BLaER1 treated with 17β-estradiol and CSF1 and Interleukin-3, amounts not matched to agents 10 nM and 100 nM (cell line): ENCODE data around the gene WNT10A.

Experiments
- H3K27ac ChIP-seq, 11 experiments: shearing (Covaris generic); formaldehyde crosslinking; 2 replicates each; pipeline ENCODE4 v1.8.1; 2022
- H3K27me3 ChIP-seq, 11 experiments: shearing (Covaris generic); formaldehyde crosslinking; 2 replicates each; pipeline ENCODE4 v1.8.1; 2022
- H3K36me3 ChIP-seq, 11 experiments: shearing (Covaris generic); formaldehyde crosslinking; 2 replicates each; pipeline ENCODE4 v1.8.1; 2022
- H3K4me1 ChIP-seq, 10 experiments: shearing (Covaris generic); formaldehyde crosslinking; 2 replicates each; pipeline ENCODE4 v1.8.1; 2022
- H3K4me2 ChIP-seq, 11 experiments: shearing (Covaris generic); formaldehyde crosslinking; 2 replicates each; pipeline ENCODE4 v1.8.1; 2022
- H3K4me3 ChIP-seq, 10 experiments: shearing (Covaris generic); formaldehyde crosslinking; 2 replicates each; pipeline ENCODE4 v1.8.1; 2022
- H3K9ac ChIP-seq, 11 experiments: shearing (Covaris generic); formaldehyde crosslinking; 2 replicates each; pipeline ENCODE4 v1.8.1; 2022
- H3K9me3 ChIP-seq, 11 experiments: shearing (Covaris generic); formaldehyde crosslinking; replicated peaks in 1 of 11; 2 replicates each; pipeline ENCODE4 v1.8.1; 2022
- H4K20me1 ChIP-seq, 11 experiments: shearing (Covaris generic); formaldehyde crosslinking; 2 replicates each; pipeline ENCODE4 v1.8.1; 2022
- Cebpa-rat ChIP-seq, 11 experiments: shearing (Covaris generic); IDR thresholded peaks; 2 replicates each; pipeline ENCODE4 v1.8.1; 2022

The WNT10A gene

GRCh38 chr2:218877891-218878290 lies 2.8 kb upstream of the WNT10A start:
- no peaks in the 10 kb centered on the region for H3K36me3 ChIP-seq
- peaks cover 86 to 98% (median 90%) of the 10 kb centered on the region in 11 experiments for H3K27me3 ChIP-seq
- H3K27ac ChIP-seq = no peak overlapping the region
- TF ChIP-seq Cebpa-rat (IDR thresholded peaks at IDR 0.05) = no peak
- H4K20me1 ChIP-seq = peaks cover 0 to 77% (median 59%) of the 10 kb centered on the region in 11 experiments; a peak in 17 of 22 replicates
- H3K4me1 ChIP-seq = peaks cover 23 to 61% (median 54%) of the 10 kb centered on the region in 10 experiments
- peak overlapping the region; percentile 1 to 72 (median 62); a peak in 17 of 22 replicates for H3K4me2 ChIP-seq
- H3K4me3 ChIP-seq = no peak overlapping the region
- H3K9me3 ChIP-seq = no peaks in the 10 kb centered on the region
- H3K9ac ChIP-seq = no peak overlapping the region

- H3K4me2 ChIP-seq = peak overlapping the region in 7 of 11 experiments; percentile 30 to 72 (median 64); a peak in 11 of 22 replicates
- no peaks in the 10 kb centered on the region for H3K9me3 ChIP-seq
- H3K27ac ChIP-seq = no peak overlapping the region
- peaks cover 0 to 75% (median 58%) of the 10 kb centered on the region in 11 experiments; a peak in 17 of 22 replicates for H4K20me1 ChIP-seq
- no peak for TF ChIP-seq Cebpa-rat (IDR thresholded peaks at IDR 0.05)
- H3K4me1 ChIP-seq = peaks cover 24 to 65% (median 58%) of the 10 kb centered on the region in 10 experiments
- no peak overlapping the region for H3K9ac ChIP-seq
- no peaks in the 10 kb centered on the region for H3K36me3 ChIP-seq
- no peak overlapping the region for H3K4me3 ChIP-seq
- peaks cover 84 to 96% (median 88%) of the 10 kb centered on the region in 11 experiments for H3K27me3 ChIP-seq
Measured at GRCh38 chr2:218878486-218878885, 2.2 kb upstream of the WNT10A start.

- Histone ChIP-seq H3K4me2 (peak overlapping the region; percentile 75 to 95 (median 87); a peak in 16 of 22 replicates), H3K4me3 (peak overlapping the region in 1 of 10 experiments; percentile 62; a peak in 1 of 20 replicates), H3K27ac (no peak overlapping the region), H3K9ac (no peak overlapping the region), H4K20me1 (peaks cover 0 to 71% (median 59%) of the 10 kb centered on the region in 11 experiments; a peak in 17 of 22 replicates), H3K36me3 (no peaks in the 10 kb centered on the region), H3K4me1 (peaks cover 24 to 69% (median 62%) of the 10 kb centered on the region in 10 experiments), H3K27me3 (peaks cover 83 to 95% (median 88%) of the 10 kb centered on the region in 11 experiments), H3K9me3 (no peaks in the 10 kb centered on the region)
- no peak for TF ChIP-seq Cebpa-rat (IDR thresholded peaks at IDR 0.05)
Measured at GRCh38 chr2:218878926-218879761, 1.5 kb upstream of the WNT10A start.

- Histone ChIP-seq H3K9me3 (no peaks in the 10 kb centered on the region), H3K36me3 (no peaks in the 10 kb centered on the region), H3K27ac (no peak overlapping the region), H3K27me3 (peaks cover 83 to 95% (median 88%) of the 10 kb centered on the region in 11 experiments), H4K20me1 (peaks cover 0 to 77% (median 56%) of the 10 kb centered on the region in 11 experiments; a peak in 17 of 22 replicates), H3K4me1 (peaks cover 24 to 75% (median 65%) of the 10 kb centered on the region in 10 experiments), H3K9ac (peak overlapping the region in 2 of 11 experiments; percentile 37; a peak in 2 of 22 replicates), H3K4me2 (peak overlapping the region; percentile 75 to 95 (median 87)), H3K4me3 (peak overlapping the region; percentile 33 to 62 (median 48); a peak in 19 of 20 replicates)
- no peak for TF ChIP-seq Cebpa-rat (IDR thresholded peaks at IDR 0.05)
Measured at GRCh38 chr2:218879776-218880101, 913 bp upstream of the WNT10A start.

GRCh38 chr2:218880859-218881594 lies 375 bp downstream of the WNT10A start:
- TF ChIP-seq Cebpa-rat (IDR thresholded peaks at IDR 0.05) = no peak
- Histone ChIP-seq H3K4me2 (peak overlapping the region; percentile 75 to 95 (median 87)), H3K4me1 (peaks cover 24 to 88% (median 77%) of the 10 kb centered on the region in 10 experiments)

GRCh38 chr2:218881744-218882460 lies 1.2 kb downstream of the WNT10A start:
- Histone ChIP-seq H3K4me3 (no peak overlapping the region), H3K4me1 (peaks cover 24 to 92% (median 81%) of the 10 kb centered on the region in 10 experiments), H3K9me3 (no peaks in the 10 kb centered on the region), H3K36me3 (no peaks in the 10 kb centered on the region), H3K27me3 (peaks cover 73 to 89% (median 78%) of the 10 kb centered on the region in 11 experiments), H3K4me2 (peak overlapping the region in 5 of 11 experiments; percentile 10 to 85 (median 71); a peak in 8 of 22 replicates), H4K20me1 (peaks cover 0 to 82% (median 51%) of the 10 kb centered on the region in 11 experiments; a peak in 17 of 22 replicates), H3K27ac (no peak overlapping the region), H3K9ac (no peak overlapping the region)
- no peak for TF ChIP-seq Cebpa-rat (IDR thresholded peaks at IDR 0.05)

More at GRCh38 chr2:218880859-218881594, 375 bp downstream of the WNT10A start:
- Histone ChIP-seq H3K9ac (peak overlapping the region in 3 of 11 experiments; percentile 37 to 51 (median 37); a peak in 4 of 22 replicates), H3K36me3 (no peaks in the 10 kb centered on the region), H4K20me1 (peaks cover 0 to 80% (median 52%) of the 10 kb centered on the region in 11 experiments; a peak in 17 of 22 replicates), H3K27me3 (peaks cover 77 to 95% (median 83%) of the 10 kb centered on the region in 11 experiments), H3K27ac (no peak overlapping the region), H3K4me3 (peak overlapping the region; percentile 33 to 62 (median 48); a peak in 18 of 20 replicates), H3K9me3 (no peaks in the 10 kb centered on the region)

GRCh38 chr2:218882461-218882816 lies 1.8 kb downstream of the WNT10A start:
- H4K20me1 ChIP-seq = peaks cover 0 to 80% (median 46%) of the 10 kb centered on the region in 11 experiments; a peak in 17 of 22 replicates
- H3K36me3 ChIP-seq = no peaks in the 10 kb centered on the region
- no peak overlapping the region for H3K27ac ChIP-seq
- H3K4me3 ChIP-seq = no peak overlapping the region
- H3K4me2 ChIP-seq = peak overlapping the region in 7 of 11 experiments; percentile 3 to 85 (median 65); a peak in 13 of 22 replicates
- peaks cover 73 to 84% (median 78%) of the 10 kb centered on the region in 11 experiments for H3K27me3 ChIP-seq
- H3K9ac ChIP-seq = no peak overlapping the region
- TF ChIP-seq Cebpa-rat (IDR thresholded peaks at IDR 0.05) = no peak
- H3K4me1 ChIP-seq = peaks cover 19 to 92% (median 78%) of the 10 kb centered on the region in 10 experiments
- no peaks in the 10 kb centered on the region for H3K9me3 ChIP-seq

GRCh38 chr2:218882866-218883366 lies 2.3 kb downstream of the WNT10A start:
- Histone ChIP-seq H3K27me3 (peaks cover 71 to 80% (median 76%) of the 10 kb centered on the region in 11 experiments), H4K20me1 (peaks cover 0 to 78% (median 41%) of the 10 kb centered on the region in 11 experiments; a peak in 17 of 22 replicates), H3K4me1 (peaks cover 15 to 92% (median 73%) of the 10 kb centered on the region in 10 experiments), H3K9me3 (no peaks in the 10 kb centered on the region), H3K4me2 (peak overlapping the region; percentile 18 to 91 (median 48); a peak in 16 of 22 replicates), H3K4me3 (no peak overlapping the region), H3K36me3 (no peaks in the 10 kb centered on the region), H3K27ac (no peak overlapping the region), H3K9ac (no peak overlapping the region; a peak in 1 of 22 replicates)
- TF ChIP-seq Cebpa-rat (IDR thresholded peaks at IDR 0.05) = no peak
